Progenitor cell of endocrine pancreas (in vitro differentiated cells): ENCODE data around the gene ALOX15. TPM values are rescaled to one million over a fixed set of nuclear protein-coding genes. Genes with fewer than 3 reads are reported as not detected.

Experiments
- DNase-seq: peaks from one replicate; pipeline ENCODE4 v3.0.0; 2021; ENCODE audit warnings: low spot score; ENCODE audit not compliant: unreplicated experiment
- H3K27ac Mint-ChIP-seq: 2 replicates; pipeline ENCODE4 v1.8.0; 2021; ENCODE audit warnings: mild to moderate bottlenecking, moderate library complexity, mixed read lengths
- H3K27me3 Mint-ChIP-seq: 2 replicates; pipeline ENCODE4 v1.8.0; 2021; ENCODE audit warnings: mixed read lengths
- H3K36me3 Mint-ChIP-seq: 2 replicates; pipeline ENCODE4 v1.8.0; 2022; ENCODE audit warnings: mixed read lengths; ENCODE audit not compliant: insufficient read depth
- H3K4me1 Mint-ChIP-seq: 2 replicates; pipeline ENCODE4 v1.8.0; 2021; ENCODE audit warnings: low read depth, mixed read lengths
- H3K4me3 Mint-ChIP-seq: 2 replicates; pipeline ENCODE4 v1.8.0; 2021; ENCODE audit warnings: low read depth, mild to moderate bottlenecking, moderate library complexity, mixed read lengths
- H3K9me3 Mint-ChIP-seq: 2 replicates; pipeline ENCODE4 v1.8.0; 2021; ENCODE audit warnings: low read depth, mixed read lengths
- CTCF ChIP-seq: fragments of 200-600 bp; sonication (generic); IDR thresholded peaks from one replicate; pipeline ENCODE4 v1.5.0; 2021; ENCODE audit warnings: antibody characterized with exemption, mild to moderate bottlenecking; ENCODE audit not compliant: unreplicated experiment
- total RNA-seq: library from RNA; stranded (reverse); gene quantifications from 2 replicates; pipeline ENCODE4 v1.2.1, GENCODE V29; 2021

The ALOX15 gene
- total RNA-seq, 1 donor from 2014 or later: 0.69 TPM

- no peaks in the 10 kb centered on the region for H3K9me3 Mint-ChIP-seq
- no peak overlapping the region for H3K27ac Mint-ChIP-seq
- TF ChIP-seq CTCF: no peak
- H3K4me1 Mint-ChIP-seq: no peaks in the 10 kb centered on the region
- no peak overlapping the region for H3K4me3 Mint-ChIP-seq
- no peak for DNase-seq
- H3K36me3 Mint-ChIP-seq: peaks cover 17% of the 10 kb centered on the region
- no peaks in the 10 kb centered on the region for H3K27me3 Mint-ChIP-seq
These were observed 31.7 kb upstream of the ALOX15 start for GRCh38 chr17:4673169-4673568.

GRCh38 chr17:4672751-4673150, 31.3 kb upstream of the ALOX15 start:
- Mint-ChIP-seq H3K27ac (no peak overlapping the region), H3K4me1 (no peaks in the 10 kb centered on the region), H3K36me3 (peaks cover 17% of the 10 kb centered on the region), H3K27me3 (no peaks in the 10 kb centered on the region), H3K4me3 (no peak overlapping the region), H3K9me3 (no peaks in the 10 kb centered on the region)
- no peak for TF ChIP-seq CTCF
- no peak for DNase-seq

- Mint-ChIP-seq H3K4me1 (no peaks in the 10 kb centered on the region), H3K9me3 (no peaks in the 10 kb centered on the region), H3K27me3 (no peaks in the 10 kb centered on the region), H3K4me3 (no peak overlapping the region), H3K36me3 (peaks cover 17% of the 10 kb centered on the region), H3K27ac (no peak overlapping the region)
- no peak for TF ChIP-seq CTCF
- no peak for DNase-seq
These were observed 30.7 kb upstream of the ALOX15 start for GRCh38 chr17:4672055-4672630.

- TF ChIP-seq CTCF: no peak
- DNase-seq: no peak
- Mint-ChIP-seq H3K27ac (no peak overlapping the region), H3K4me3 (no peak overlapping the region), H3K9me3 (no peaks in the 10 kb centered on the region), H3K36me3 (peaks cover 12% of the 10 kb centered on the region), H3K4me1 (no peaks in the 10 kb centered on the region), H3K27me3 (peaks cover 8% of the 10 kb centered on the region)
These were observed 25.7 kb upstream of the ALOX15 start for GRCh38 chr17:4667166-4667565.

- peaks cover 9% of the 10 kb centered on the region for H3K36me3 Mint-ChIP-seq
- no peak for TF ChIP-seq CTCF
These were observed 24.8 kb upstream of the ALOX15 start for GRCh38 chr17:4666296-4666695.

More at GRCh38 chr17:4666296-4666695, 24.8 kb upstream of the ALOX15 start:
- DNase-seq: no peak
- Mint-ChIP-seq H3K4me1 (no peaks in the 10 kb centered on the region), H3K27ac (no peak overlapping the region), H3K4me3 (no peak overlapping the region), H3K27me3 (peaks cover 8% of the 10 kb centered on the region), H3K9me3 (no peaks in the 10 kb centered on the region)
